Measurements from ENCODE around the gene P2RX3.

P2RX3 gene

DNA sequence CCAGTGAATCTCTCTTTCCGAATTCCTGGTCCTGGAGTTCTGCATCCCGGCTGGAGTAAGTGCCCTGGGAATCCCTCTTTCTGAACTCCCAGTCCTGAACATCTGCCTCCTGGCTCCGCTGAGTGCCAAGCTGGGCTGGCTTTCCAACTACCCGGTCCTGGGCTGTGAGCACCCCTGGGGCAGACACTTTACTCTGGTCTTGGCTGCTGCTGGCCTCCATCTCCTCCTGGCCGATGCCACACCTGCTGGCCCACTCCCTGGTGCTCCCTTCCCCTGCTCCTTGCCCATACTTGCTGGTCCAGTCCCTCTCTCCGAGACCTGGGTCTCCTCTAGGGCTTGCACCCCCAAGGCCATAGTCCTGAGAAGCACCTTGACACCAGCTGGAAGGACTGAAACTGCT, 28.1 kb upstream of the P2RX3 start:
- no peak for DNase-seq

DNA sequence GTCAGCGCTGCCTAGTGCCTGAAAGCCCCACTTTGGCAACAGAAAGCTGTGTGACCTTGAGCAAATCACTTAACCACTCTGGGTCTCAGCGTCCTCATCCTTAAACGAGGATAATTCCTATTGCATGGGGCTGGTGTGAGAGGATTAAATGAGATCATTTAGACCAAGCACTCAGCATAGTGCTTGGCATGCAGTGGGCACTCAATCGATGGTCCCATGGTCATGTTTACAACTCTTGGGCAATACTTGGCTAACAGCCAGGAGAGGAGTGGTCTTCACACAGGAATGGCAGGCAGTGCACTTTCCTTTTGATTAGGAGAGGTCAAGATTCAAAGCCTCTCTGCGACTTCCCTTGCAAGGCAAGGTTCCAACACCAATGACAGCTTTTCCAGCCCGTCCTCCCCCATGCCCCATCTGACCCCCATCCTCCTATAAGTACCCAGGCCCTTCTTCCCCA, 27.5 kb upstream of the P2RX3 start:
- DNase-seq = no peak

DNA sequence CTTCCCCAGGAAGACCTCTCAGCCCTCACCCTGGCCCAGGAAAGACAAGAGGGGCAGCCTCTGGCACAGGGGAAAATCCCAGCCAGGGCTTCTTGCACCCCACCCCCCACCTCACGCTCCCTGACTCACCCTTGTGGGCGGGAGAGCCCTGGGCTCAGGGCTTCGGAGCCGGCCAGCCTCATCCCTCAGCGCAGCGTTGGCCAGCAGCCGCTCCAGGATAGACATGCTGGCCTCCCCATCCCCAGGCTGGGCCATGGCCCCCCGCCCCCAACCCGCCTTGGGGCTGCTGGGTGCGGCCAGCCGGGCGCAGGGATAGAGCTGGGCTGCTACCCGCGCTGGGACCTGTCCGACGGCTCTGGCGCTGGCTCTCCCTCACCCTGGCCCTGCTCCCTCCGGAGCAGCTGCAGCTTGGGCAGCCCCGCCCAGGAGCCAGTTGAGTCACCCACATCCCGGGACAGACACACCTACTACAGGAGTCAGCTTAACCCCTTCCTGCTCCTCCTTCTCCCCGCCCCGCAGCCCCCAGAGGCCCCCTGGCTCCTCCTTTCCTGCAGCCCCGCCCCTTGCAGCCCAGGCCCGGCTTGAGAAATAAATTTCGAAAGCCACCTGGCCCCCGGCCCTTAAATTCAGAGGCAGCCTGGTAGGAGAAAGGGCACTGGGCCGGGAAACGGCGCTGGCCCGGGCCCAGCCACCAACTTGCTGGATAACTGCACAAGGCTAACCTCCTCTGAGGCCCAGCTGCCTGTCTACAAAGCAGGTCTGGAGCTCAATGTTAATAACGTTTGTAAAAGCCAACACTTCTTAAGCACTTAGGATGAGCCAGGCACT, 26.8 kb upstream of the P2RX3 start:
- peak; percentile 96 for DNase-seq

DNA sequence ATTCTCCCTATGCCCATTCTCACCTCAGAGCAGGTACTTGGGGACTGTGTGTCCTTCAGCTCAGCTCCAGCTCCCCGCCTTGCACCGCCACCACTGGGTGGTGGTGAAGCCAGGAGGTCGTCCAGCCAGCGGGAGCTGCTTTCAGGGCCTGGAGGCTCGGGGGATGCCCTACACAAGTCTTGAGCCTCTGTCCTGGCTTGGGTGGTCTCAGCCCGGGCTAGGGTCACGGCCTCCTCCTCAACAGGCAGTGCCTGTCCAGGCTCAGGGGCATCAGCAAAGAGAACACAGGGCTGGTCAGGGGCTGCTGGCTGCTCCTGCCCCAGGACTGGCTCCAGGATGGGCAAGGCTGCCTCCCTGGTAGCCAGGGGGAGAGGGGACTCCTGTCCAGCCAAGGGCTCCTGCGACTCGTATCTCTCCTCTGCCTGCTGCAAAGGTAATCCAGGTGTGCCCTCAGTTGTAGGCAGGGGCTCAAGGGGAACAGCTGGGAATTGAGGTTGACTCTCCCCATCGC, 25.6 kb upstream of the P2RX3 start:
- no peak for DNase-seq

DNA sequence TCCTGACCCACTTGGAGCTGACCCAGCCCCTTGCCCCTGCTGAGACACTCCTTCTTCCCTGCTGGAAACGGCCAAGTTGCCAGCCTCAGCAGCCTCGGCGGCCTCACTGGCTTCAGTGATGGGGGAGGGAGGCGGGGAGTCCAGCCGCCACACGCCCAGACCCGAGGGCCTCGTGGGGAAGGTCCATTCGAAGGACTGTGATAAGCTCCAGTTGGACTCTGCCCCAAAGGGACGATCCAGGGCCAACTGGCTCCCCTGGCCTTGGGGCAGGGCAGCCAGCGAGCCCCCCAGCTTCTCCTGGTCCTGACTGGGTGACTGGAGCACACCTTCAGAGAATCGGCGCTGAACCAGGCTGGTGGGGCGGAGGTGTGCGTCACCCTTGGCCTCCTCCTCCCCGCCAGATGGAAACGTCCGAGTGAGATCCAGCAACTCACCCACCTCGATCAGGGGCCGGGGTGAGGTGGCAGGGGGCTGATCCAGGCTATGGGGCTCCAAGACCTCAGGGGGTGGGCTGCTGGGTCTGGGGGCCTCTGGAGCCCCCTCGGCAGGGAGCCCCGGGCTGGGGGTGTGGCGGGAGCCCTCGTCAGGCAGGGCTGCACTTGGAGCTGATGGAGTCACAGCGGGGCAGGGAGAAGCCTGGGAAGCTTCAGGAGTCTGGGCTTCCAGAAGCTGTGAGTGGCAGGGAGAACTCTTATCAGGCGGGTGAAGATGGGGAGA, 24.9 kb upstream of the P2RX3 start:
- no peak for DNase-seq

DNA sequence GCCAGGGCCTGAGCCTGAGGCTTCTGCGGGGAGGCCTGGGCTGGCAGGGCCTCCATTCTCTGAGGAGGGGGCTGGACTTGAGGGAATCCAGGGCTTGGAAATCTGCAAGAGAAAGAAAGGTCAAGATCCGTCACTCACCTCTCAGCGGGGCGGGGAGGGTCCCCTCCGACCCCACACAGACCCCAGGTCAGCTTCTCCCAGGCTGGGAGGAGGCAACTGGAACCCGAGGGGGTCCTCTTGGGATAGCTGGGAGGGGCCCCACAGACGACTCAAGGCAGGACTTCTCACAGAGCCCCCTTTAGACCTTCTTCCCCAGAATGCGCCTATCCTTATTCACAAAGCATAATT, 24.4 kb upstream of the P2RX3 start:
- DNase-seq = no peak

DNA sequence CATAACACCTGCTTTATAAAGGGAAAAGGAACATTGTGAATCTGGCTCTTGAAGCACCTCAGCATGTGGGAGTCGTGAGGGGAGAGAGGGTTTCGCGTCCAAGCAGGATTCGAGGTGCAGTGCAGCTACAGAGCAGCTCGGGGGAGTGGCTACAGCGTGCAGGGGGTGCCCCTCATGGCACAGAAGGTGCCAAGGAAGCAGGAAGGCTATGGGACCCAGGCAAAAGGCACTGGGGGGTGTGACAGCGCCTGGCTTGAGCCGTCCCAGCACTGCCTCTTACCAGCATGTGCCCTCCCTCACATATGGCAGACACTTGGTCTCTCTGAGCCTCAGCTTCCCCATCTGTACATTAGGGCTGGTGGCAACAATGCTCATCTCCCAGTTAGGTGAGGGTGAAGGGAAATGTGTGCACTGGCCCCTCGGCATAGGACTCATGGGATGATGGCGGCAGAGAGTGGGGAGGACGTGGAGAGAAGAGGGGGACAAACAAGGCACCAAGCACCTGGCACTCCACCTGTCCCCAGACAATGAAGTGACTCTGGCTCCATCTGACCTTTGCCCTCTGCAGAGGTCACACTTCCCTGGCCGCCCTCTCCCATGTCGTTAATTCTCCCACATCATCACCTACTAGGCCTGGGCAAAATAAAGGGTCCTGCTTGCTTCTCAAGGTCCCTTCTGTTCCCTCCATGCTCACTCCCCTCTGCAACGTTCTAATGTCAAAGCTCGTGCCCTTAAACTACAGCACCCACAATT, 23.8 kb upstream of the P2RX3 start:
- no peak for DNase-seq

DNA sequence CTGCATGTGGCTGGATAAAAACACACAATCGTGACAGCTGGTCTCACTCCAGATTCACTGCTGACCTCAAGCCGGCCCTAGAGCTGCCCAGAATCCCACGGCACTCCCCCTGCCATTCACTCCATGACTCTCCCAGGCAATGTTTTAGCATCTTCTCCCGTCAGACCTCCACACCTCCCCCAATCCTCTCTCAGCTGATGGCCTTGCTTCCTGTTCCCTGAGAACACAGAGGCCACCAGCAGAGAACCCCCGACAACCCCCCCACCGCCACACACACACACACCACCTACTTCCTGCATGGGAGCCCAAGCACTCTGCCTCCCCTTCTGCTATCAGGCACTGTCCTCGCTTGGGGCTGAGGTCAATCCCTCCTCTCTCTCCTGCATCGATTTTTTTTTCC, 22.7 kb upstream of the P2RX3 start:
- peak; percentile 78 for DNase-seq

DNA sequence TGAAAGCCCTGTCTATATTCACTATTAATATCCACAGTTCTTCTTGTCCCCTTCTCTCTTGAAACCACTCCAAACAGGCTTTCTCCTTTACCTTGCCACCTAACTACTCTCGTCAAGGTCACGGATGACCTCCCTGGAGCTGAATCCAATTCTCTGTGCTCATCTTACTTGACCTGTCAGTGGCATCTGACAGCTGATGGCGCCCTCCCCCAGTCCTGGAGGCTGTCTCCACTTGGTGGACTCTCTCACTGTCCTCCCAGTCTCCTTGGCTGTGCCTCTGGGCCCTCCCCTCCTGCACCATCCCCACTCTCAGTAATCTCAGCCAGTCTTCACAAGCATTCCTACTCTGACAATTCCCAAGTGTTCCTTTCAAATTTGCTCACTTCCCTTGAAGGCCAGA, 22.1 kb upstream of the P2RX3 start:
- no peak for DNase-seq

DNA sequence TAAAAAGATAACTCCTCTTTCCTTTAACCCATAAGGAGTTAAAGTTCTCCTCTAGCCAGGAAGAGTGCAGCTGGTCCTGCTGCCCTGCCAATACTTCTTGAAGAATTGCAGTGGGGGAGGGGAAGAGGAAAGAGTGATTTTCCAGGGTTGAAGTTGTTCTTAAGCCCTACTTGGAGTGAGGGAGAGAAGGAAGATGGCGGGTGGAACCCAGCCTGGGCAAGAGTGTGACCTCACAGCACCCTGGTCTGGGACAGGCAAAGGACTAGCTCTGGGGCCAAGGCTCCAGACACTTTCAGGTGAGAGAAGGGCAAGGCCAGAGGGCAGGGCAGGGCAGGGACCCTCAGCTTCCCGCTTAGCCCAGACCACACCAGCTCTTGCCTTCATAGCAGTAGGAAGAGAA, 20.0 kb upstream of the P2RX3 start:
- no peak for DNase-seq

DNA sequence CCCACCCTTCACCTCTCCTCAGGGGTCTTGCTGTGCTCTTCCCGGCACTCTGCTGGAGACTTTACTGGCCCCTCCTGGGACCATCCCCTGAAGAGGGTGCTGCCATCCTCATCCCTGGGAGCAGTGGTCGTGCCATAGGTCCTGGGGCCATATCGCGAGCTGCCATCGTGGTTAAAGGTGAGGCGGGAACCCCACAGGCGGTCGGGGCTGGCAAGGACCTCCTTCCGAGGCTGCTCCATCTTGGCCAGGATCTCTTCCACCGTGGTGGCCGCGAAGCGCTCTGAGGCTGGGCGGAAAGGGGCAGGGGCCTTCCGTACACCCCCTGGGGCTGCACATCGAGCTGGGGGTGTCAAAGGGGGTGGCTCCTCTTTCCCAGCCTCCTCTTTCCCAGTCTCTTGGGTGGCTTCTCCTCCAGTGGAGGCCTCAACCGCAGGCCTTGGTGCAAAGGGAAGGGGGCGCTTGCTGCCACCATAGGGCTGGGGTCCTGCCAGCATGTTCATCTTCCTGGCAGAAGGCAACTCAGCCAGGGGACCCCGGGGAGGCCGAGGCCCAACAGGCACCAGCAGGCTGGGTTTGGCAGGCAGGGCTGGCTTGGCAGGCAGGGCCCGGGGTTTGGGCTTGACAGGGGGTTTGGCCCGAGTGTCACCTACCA, 18.0 kb upstream of the P2RX3 start:
- no peak for DNase-seq

DNA sequence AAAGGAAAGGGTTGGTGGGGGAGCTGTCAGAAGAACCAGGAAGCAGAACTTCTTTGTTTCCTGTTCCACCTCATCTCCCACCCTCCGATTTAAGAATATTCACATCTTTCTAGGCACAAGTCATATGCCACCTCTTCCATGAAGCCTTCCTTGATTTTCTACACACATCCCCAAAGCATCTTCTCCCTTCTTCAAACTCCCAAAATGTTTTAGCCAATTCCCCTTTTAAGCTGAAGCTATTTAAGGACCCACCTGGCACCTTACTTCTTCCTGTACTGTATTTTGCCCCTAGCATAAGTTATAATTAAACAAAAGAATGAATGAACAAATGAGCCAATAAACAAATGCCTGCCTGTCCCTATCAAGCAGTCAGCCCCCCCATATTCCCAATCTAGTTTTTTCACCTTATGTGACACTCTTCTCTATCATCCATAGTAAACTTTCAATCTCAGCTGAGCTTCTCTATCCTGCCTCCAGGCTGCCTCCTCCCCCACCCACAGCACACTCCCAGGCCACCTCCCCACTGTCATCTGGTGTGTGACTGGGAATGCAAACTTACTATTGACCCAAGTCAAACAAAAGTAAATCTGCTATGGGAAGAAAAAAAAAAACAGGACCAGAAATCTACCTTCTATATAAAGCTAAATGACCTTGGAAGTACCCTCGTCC, 17.3 kb upstream of the P2RX3 start:
- no peak for DNase-seq

DNA sequence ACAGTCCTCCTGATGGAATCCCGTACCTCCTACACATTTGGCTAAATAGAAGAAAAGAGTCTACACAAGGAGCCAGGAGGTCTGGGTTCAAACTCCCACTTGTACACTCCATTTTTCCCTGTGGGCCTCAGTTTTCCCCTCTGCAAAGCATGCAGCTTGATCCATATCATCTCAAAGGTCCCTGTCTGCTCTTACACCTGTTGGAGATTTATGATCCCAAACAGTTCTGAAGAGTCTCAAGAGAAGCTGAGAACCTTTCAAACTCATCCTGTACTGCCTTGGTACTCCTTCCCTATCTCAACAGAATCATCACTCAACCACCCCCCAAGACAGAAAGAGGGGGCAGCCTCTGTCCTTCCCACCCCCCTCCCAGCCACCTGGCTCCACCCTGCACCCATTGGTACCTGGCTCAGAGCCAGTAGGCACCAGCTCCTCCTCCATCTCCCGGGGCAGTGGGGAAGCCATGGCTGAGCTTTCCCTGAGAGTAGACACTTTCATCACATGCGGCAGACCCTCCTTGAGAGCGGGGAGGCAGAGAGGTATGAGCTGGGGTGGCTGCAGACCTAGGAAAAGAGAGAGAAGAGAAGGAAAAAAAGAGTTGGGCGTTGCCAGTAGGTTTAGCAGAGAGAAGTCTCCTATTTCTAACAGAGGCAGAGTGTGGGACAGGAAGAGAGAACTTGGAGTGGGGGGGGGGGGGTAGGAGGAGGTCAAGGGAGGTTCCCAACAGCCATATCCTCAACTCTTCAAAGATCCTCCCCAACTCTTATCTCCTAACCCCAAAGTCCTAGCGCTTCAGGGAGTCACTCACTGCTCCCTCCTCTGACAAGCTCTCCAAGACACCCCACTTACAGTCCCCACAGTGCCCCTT, 16.5 kb upstream of the P2RX3 start:
- DNase-seq = no peak

DNA sequence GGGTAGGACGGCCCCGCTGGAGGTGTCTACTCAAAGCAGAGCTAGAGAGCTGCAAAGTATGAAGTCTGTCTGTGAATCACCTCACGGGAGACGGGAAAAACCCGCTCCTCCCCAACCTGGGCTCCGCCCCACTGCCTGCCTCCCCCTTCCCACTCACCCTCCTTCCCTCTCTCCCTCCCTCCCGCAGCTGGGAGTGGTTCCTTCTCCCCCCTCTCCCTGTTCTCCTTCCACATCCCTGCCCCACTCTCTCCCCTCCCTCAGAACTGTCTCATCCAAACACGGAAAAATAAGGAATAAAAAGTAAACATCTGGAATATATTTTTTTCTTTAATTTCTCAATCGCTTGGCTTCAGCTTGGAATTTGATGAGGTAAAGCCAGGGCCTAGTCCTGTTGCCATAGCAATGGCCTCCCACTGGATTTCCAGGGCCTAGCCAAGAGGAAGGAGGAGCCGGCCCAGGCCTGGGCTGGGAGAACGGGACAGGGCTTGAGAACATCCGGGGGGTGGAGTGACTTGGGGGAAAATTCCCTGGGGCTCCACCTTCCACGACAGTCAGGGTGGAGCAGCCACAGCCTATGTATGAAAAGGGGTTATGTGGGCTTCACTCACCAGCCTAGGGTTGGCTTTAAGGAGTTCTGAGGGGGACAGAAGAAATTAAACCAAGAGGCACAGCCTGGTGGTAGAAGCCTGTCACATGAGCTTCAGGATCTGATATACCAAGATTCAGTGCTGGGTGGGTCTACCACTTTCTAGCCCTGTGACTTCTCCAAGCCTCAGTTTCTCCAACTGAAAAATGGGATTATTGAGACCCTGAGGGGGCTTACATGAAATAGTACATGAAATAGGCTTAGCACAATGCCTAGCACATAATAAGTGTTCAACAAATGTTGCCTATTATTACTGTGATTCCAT, 15.6 kb upstream of the P2RX3 start:
- DNase-seq = peak; percentile 99

DNA sequence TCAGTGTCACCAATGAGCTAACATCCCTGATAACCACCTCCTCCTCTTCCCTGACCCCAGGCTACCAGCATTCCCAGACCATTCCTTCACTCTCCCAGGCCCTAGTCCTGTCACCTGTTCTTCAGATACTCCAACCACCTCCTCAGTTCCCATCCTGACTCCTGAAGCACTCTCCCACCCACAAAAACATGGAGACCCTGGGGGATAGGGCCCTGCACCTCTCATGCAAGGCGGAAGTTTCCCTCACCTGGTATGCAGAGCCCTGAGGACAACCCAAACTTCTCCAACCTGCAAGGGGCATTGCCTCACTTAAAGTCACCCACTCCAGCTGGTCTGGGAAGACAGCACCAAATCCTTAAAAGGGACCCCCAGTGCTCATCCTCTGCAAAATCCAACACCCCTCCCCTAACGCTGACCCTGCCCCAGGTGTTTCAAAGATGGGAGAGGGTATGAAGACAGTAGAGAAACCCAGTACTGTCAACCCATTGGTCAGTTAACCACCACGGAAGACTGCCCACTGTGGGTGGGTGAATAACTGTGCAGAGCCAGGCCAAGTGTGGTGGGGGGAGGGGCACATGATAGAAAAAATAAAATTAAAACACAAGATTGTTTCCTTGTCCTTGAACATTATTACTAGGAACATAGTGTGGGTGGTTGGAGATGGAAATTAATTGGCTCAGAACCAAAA, 14.8 kb upstream of the P2RX3 start:
- DNase-seq = peak; percentile 38

DNA sequence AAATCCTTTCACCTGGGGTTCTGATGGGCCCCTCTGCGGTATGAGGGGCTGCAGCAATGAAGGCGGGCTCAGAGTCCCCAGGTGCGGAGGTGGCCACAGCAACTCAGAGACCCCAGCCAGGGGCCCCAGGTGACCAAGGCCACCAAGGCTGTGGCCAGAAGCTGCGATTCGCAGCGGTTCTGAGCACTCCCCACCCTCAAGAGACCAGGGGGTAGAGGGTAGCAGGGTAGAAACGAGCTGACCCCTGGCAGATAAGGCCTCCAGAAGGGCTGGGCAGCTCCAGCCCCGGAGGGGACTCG, 14.3 kb upstream of the P2RX3 start:
- no peak for DNase-seq

DNA sequence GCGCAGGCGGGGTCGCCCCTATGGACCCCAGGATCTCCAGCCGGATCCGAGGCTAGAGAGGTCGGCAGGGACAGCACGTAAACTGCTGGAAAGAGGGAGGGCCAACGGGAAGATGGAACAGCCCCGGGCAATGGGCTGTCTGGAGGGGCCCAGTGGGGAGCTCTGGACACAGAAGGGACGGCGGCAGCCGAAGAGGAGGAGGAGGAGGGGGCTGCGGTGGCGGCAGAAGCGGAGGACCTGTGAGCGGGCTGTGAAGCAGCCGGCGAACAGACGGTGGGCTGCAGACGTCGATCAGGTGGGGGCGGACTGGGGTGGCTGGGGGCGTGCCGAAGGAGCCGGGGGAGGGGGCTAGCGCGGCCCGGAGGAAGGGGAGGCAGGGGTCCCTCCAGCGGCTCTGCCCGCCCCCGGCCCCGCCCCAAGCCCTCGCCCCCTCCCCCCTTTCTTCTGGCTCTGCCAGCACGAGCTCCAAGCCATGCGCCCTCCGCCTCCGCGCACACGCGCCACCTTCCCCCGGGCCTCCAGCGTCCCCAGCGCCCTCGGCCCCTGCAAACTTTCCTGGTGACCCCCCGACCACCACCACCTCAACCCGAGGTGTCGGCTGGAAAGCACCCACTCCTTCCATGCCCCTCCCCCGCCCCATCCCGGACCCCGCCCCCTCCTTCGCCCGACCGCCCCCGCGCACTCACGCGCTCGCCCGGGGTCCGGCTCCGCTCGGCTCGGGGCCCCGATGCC, 13.8 kb upstream of the P2RX3 start:
- DNase-seq = peak; percentile 70

DNA sequence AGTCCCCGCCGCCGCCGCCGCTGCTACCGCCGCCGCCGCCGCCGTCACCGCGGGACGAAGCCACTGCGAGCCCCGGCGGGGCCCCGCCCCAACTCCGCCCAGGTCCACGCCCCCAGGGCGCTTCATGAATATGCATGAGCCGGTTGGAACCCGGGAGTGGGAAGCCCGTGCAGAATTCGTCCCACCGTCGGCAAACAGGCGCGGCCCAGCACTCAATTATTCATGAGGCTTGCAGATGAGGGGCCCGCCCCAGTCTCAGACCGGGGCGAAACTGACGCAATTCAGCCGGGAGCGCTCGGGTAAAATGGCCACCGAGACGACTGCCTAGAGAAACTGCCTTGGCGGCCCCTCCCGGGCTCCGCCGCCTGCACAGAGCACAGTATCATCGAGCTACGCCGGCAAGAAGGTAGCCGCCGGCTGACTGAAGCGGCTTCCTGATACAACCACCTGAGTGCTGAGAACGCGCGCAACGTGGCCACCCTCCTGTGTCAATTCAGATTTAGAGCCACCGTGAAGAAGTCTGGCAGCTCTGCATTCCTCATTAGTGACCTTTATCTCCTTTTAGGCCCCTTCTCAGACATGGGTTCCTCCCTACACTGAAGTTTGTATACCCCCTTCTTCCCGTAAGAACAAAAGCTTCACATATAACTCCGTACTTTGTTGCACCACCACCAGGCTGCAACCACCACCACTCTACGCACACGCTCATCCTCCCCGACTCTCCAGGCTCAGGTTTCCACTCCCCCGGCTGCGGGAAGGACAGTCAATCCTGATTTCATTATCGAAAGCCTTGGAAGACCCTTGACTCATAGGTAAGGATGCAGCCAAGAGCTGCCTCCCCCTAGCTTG, 13.0 kb upstream of the P2RX3 start, which contains the start of gene TNKS1BP1:
TSS of gene TNKS1BP1 (minus strand) at position 67 of the 849 bp plus-strand sequence. CDS start 3,067 bp downstream, outside the sequence.
- peak; percentile 99 for DNase-seq

All from fibroblast of skin of scalp (primary cell).